Sigmoid colon (tissue), 4 donors: ENCODE data around the gene MRPL1.

Source experiments
- EP300 ChIP-seq, 4 donors: sonication (generic); formaldehyde crosslinking; IDR thresholded peaks; one replicate each; pipeline ENCODE4 v1.6.1; 2017; ENCODE audit warnings: antibody characterized with exemption in 4 of 4
- POLR2A ChIP-seq, 2 donors: fragments of 450-650 bp; IDR thresholded peaks; one replicate each; pipeline ENCODE4 v1.6.1; 2016; ENCODE audit warnings: antibody characterized with exemption in 2 of 2, mild to moderate bottlenecking in 2 of 2, moderate library complexity in 2 of 2
- POLR2AphosphoS5 ChIP-seq, 4 donors: sonication (generic); formaldehyde crosslinking; IDR thresholded peaks; one replicate each; pipeline ENCODE4 v1.6.1; 2017; ENCODE audit warnings: antibody characterized with exemption in 4 of 4
- TF ChIP-seq, protein P1 (sequence below), 4 experiments: fragments of 450-650 bp in 3 of 4; fragments of 200-600 bp in 1 of 4; IDR thresholded peaks; one replicate each; pipeline ENCODE4 v1.5.1; 2016 to 2019; ENCODE audit warnings: antibody characterized with exemption in 4 of 4, mild to moderate bottlenecking in 3 of 4, moderate library complexity in 2 of 4

DNA sequence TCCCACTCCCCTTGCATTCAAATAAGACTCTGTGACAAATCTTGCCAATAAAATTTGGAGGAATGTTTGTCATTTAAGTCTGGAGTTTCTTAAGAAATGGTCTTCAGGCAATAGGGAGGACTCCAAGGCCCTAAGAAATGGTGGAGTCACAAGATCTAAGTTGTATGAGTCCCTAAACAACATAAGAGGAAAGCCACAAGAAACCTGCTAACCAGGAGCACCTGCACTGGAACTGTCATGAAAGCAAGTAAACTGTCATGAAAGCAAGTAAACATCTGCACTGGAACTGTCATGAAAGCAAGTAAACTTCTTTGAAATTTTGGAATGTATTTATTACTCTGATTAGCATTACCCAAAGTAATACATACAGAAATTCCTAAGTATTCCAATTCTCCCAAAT, 47.0 kb upstream of the MRPL1 start:
- no peak for TF ChIP-seq POLR2AphosphoS5 (IDR thresholded peaks at IDR 0.05)
- TF ChIP-seq, protein P1, sequence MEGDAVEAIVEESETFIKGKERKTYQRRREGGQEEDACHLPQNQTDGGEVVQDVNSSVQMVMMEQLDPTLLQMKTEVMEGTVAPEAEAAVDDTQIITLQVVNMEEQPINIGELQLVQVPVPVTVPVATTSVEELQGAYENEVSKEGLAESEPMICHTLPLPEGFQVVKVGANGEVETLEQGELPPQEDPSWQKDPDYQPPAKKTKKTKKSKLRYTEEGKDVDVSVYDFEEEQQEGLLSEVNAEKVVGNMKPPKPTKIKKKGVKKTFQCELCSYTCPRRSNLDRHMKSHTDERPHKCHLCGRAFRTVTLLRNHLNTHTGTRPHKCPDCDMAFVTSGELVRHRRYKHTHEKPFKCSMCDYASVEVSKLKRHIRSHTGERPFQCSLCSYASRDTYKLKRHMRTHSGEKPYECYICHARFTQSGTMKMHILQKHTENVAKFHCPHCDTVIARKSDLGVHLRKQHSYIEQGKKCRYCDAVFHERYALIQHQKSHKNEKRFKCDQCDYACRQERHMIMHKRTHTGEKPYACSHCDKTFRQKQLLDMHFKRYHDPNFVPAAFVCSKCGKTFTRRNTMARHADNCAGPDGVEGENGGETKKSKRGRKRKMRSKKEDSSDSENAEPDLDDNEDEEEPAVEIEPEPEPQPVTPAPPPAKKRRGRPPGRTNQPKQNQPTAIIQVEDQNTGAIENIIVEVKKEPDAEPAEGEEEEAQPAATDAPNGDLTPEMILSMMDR (IDR thresholded peaks at IDR 0.05), result no peak
- no peak for TF ChIP-seq POLR2A (IDR thresholded peaks at IDR 0.05)
- no peak for TF ChIP-seq EP300 (IDR thresholded peaks at IDR 0.05)
